CD4-positive, alpha-beta T cell treated with Interleukin-17A for 4 hours (primary cell): ENCODE data around the gene MAGEA1.
"Not testable (repeated sequence)": the region's sequence is repeated elsewhere in the genome, so short reads cannot be mapped to it uniquely, and the experiment has no call there.

Experiments used
- DNase-seq: peaks from one replicate; pipeline ENCODE4 v3.0.0-alpha.2; 2020; ENCODE audit warnings: mixed read lengths

Gene MAGEA1, protein sequence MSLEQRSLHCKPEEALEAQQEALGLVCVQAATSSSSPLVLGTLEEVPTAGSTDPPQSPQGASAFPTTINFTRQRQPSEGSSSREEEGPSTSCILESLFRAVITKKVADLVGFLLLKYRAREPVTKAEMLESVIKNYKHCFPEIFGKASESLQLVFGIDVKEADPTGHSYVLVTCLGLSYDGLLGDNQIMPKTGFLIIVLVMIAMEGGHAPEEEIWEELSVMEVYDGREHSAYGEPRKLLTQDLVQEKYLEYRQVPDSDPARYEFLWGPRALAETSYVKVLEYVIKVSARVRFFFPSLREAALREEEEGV

DNA sequence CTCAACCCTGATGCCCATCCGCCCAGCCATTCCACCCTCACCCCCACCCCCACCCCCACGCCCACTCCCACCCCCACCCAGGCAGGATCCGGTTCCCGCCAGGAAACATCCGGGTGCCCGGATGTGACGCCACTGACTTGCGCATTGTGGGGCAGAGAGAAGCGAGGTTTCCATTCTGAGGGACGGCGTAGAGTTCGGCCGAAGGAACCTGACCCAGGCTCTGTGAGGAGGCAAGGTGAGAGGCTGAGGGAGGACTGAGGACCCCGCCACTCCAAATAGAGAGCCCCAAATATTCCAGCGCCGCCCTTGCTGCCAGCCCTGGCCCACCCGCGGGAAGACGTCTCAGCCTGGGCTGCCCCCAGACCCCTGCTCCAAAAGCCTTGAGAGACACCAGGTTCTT is at the start of gene MAGEA1:
Gene MAGEA1, plus strand, starts transcription at position 154 of the 400 bp plus-strand sequence. CDS start 3,106 bp downstream, outside the sequence.
- no peak for DNase-seq

DNA sequence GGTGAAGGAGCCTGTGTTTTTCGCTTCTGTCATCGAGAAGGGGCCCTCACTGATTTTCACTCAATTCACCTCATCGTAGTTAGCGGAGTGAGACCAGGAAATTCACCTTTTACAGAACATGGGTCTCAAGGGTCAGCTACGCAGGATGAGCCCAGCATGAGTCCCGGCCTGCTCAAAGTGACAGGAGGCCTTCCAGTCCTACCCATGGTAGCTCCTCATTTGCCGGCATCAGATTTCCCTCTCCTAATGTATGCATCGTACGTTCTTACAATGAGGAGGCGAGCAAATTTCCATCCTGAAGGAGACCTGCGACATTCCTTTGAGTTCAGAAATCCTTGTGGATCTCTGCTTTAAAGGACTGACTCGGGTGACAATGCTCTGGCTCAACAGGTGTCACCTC is 46.2 kb upstream of the MAGEA1 start:
- not testable (repeated sequence) for DNase-seq

DNA sequence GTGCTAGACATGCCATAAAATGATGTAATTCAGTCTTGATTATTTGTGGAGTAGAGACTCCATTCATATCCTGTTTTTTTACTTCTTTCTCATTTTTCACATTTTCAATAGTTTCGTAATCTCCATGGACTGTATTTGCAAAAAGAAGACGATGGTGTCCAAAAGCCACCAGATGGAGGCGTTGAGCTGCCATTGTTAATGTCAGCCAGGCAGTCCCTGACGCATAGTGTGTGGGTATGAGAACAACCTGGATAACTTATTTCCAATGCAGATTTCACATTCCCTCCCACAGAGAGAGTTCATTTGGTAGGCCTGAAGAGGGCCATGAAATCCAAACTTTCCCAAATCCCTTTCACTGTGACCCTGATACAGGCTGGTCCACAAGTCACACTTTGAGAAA is 40.0 kb upstream of the MAGEA1 start:
- DNase-seq: not testable (repeated sequence)

DNA sequence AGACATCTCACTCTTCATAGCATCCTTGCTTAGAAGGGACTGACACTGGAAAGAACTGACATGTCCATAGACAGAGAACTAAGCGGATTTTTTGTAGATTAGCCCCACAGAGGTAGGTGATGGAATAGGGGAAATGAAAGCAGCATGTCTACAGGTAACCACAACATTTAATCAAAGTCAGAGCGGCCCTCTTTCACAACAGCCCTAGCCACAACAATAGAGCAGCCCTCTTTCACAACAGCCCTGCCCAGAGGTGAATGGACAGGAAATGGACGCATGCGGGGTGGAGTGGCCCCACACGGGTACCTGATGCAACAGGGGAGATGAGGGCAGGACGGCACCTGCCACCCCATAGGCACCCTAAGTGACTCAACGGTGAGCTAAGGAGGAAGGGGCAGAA is 32.8 kb upstream of the MAGEA1 start:
- not testable (repeated sequence) for DNase-seq

DNA sequence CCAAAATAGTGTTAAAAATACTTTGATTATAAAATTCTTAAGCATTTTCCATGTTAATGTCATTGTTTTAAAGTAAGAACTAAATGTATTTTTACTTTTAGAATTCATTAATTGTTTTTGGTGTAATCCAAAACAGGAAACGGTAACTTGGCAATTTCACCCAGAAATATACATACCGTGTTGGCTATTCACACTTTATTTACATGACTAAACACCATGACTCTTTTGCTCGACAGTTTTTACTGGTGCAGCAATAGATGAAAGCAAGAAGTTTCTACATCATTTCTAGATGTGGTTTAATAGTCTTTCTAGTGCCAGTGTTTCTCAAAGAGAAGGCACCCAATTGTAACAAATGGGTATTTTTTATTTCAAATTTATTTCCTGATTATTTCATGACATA is 25.6 kb upstream of the MAGEA1 start:
- no peak for DNase-seq

DNA sequence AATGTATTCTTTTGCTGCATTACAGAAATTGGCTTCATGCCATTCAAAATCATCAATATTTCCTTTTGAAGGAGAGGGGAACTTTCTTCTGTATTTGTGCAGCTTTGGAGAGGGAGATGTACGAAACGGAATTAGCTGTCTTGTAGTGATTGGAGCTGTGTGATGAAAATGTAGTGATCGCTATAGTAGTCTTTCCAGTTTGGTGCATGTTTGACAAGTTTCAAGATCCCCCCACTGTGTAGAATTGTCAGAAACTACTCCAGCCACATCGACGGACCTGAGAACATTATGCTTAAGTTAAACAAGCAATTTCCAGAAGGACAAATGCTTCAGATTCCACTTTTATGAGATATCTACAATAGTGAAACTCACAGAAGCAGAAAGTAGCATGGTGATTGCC is 21.6 kb upstream of the MAGEA1 start:
- no peak for DNase-seq

DNA sequence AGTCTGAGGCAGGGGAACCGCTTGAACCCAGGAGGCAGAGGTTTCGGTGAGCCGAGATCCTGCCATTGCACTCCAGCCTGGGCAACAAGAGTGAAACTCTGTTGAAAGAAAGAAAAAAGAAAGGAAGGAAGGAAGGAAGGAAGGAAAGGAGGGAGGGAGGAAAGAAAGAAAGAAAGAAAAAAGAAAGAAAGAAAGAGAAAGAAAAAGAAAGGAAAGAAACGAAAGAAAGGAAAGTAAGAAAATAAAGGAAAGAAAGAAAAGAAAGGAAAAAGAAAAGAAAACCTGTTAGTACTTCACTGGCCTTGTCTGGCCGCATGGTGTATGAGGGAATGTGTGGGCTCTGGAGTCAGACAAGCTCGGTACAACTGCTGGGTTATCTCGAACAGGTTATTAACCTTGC is 20.8 kb upstream of the MAGEA1 start:
- no peak for DNase-seq

- no peak for DNase-seq
Observed at GRCh38 chrX:153161952-153162351, 17.1 kb upstream of the MAGEA1 start.

DNA sequence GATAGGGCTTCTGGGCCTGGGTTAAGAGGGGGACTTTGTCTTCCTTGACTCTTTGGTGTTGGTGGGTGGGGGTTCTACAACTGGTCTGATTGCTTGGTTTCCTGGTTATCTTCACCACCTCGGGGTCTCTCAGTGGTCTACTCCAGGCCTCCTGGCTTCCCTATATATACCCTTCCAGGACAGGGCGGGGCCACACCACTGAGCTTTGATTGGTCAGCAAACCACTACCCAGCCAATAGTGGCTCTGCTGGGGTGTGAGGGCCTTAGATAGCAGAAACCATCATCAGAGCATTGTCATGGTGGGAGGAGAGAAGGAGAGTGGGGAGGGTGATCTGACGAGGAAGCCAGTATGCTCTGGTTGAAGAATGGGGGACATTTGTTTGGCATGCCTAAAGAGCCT is 14.4 kb upstream of the MAGEA1 start:
- no peak for DNase-seq

DNA sequence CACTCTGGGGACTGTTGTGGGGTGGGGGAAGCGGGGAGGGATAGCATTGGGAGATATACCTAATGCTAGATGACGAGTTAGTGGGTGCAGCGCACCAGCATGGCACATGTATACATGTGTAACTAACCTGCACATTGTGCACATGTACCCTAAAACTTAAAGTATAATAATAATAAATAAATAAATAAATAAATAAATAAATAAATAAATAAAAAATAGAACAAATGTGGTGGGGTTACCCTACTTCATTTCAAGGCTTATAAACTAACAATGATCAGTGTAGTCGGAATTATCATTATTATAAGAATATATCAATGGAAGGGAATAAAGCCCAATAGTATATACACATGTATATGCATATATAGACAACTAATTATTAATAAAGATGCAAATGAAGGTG is 10.7 kb upstream of the MAGEA1 start:
- DNase-seq: not testable (repeated sequence)

- no peak for DNase-seq
Observed at GRCh38 chrX:153181822-153182221, 2.7 kb downstream of the MAGEA1 start.

- DNase-seq: no peak
Observed at GRCh38 chrX:153184787-153185186, 5.7 kb downstream of the MAGEA1 start.

- DNase-seq: no peak
Observed at GRCh38 chrX:153190381-153190780, 11.3 kb downstream of the MAGEA1 start.

DNA sequence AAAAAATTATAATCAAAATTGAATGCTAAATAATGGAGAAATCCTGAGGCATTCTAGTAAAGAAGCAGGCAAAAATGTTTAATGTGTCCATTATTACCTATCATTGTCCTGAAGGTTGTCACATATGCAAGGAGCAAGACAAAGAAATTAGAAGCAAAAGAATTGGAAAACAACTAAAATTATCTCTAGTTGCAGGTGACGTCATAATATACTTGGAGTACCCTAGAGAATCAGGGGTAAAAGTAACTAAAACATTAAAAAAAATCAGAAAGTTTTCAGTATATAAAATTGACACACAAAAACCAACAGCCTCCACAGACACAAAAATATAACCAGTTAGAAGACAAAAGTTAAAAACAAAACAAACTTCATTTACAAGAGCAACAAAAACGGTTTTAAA is 21.4 kb downstream of the MAGEA1 start:
- DNase-seq: no peak

GRCh38 chrX:153206425-153207046 is 27.5 kb downstream of the MAGEA1 start:
- no peak for DNase-seq

GRCh38 chrX:153209347-153209746 is 30.3 kb downstream of the MAGEA1 start:
- DNase-seq: no peak

- DNase-seq: no peak
Observed at GRCh38 chrX:153214934-153215333, 35.9 kb downstream of the MAGEA1 start.

DNA sequence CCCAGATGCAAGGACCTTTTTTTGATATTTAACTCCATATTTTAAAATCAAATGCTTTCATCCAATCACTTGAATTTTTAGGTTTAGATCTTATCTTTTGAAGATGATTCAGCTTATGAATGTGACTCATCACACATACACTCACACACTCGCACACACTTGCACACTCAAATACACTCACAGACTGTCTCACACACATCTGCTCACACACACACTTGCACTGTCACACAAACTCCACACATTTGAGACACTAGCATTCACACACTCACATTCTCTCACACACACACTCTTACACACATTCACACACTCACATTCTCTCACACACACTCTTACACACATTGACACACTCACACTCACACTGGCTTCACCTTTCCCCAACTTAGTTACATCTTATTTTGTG is 37.8 kb downstream of the MAGEA1 start:
- DNase-seq: no peak

GRCh38 chrX:153225438-153226098 is 46.5 kb downstream of the MAGEA1 start:
- no peak for DNase-seq

DNA sequence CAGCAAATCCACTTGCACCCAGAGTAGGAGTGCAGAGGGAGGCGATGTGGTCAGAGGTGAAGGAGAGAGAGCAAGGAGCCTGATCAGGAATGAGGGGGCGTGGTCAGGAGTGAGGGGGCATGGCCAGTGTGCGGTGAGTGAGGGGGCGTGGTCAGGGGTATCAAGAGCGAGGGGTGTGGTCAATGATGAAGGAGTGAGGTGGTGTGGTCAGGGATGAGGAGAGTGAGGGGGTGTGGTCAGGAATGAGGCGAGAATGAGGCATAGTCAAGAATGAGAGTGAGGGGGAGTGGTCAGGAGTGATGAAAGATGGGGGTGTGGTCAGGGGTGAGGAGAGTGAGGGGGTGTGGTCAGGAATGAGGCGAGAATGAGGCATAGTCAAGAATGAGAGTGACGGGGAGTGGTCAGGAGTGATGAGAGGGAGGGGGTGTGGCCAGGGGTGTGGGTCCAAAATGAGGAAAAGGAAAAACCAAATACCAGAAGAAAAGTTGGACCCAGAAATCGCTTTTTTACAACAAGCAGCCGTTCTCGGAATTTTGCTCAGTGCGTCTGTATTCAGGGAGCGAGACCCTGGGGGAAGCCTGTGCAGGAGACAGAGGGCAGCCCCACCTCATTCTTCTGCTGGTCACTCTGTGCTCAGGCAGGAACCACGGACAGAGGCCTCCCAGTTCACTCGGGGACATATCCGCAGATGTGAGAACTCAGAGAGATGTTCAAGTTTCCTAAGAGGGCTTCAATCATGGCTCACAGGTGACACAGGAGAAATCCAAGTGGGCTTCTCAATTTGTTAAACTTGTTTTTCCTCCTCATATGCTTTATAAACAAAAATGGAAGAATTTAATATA is 47.5 kb downstream of the MAGEA1 start:
- no peak for DNase-seq
